Measurements from ENCODE around the gene SLC30A2.
A peak's percentile ranks its signal among the peaks of the same experiment; 100 is the strongest.

GRCh38 chr1:26035959-26036755, 9.8 kb downstream of the SLC30A2 start:
- TF ChIP-seq POLR2AphosphoS5 (IDR thresholded peaks at IDR 0.05; ENCODE audit: low read depth), result no peak
- TF ChIP-seq CTCF (conservative IDR thresholded peaks at IDR 0.05; ENCODE audit: low read depth in 2 of 2), result peak; percentile 94 to 99
- no peak for TF ChIP-seq EZH2phosphoT487 (IDR thresholded peaks at IDR 0.05; ENCODE audit: unreplicated experiment)
